ENCODE data around the gene LAMTOR3. TPM values are rescaled to one million over a fixed set of nuclear protein-coding genes. Genes with fewer than 3 reads are reported as not detected.

Gene LAMTOR3
- total RNA-seq, 1 donor from 2014 or later, result 96.7 TPM

DNA sequence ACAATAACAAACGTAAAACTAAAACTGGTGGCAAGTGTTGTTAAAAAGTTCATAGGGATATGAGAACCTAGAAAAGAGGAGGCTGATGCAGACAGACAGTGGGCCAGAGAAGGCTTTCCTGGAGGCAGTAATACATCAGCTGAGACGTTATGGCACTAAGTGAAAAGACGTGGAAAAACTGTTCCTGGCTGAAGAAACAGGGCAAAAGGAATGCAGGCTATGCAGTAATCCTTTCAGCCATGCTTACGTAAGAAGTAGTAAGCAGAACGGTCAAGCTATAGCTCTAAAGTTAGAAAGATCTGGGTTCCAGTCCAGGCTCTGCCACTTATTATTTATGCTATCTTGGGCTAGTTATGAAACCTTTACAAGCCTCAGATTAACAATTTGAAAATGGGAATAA, 6.4 kb downstream of the LAMTOR3 start:
- no peaks in the 10 kb centered on the region for H3K9me3 ChIP-seq (ENCODE audit: low read depth)
- no peaks in the 10 kb centered on the region for H3F3A ChIP-seq (ENCODE audit: low read depth)
- H3K27me3 ChIP-seq, result no peaks in the 10 kb centered on the region
- Mint-ChIP-seq H3K27ac (peak overlapping the region; percentile 36), H3K9me3 (no peaks in the 10 kb centered on the region), H3K4me1 (peaks cover 3% of the 10 kb centered on the region), H3K27me3 (ENCODE audit: insufficient read depth, low read depth) (no peaks in the 10 kb centered on the region), H3K36me3 (no peaks in the 10 kb centered on the region), H3K4me3 (no peak overlapping the region)
- no peak overlapping the region for H3K4me3 ChIP-seq
- H4K20me1 ChIP-seq (ENCODE audit: low read depth), result no peaks in the 10 kb centered on the region
- peaks cover 3% of the 10 kb centered on the region for H3K36me3 ChIP-seq
- no peak overlapping the region for H3K27ac ChIP-seq
- H3K79me2 ChIP-seq (ENCODE audit: low read depth), result peaks cover 16% of the 10 kb centered on the region
- H2AFZ ChIP-seq (replicated peaks), result no peak overlapping the region
- peak; percentile 19 for DNase-seq (ENCODE audit: low spot score)
- no peaks in the 10 kb centered on the region for H3K4me1 ChIP-seq
- TF ChIP-seq, protein P1, sequence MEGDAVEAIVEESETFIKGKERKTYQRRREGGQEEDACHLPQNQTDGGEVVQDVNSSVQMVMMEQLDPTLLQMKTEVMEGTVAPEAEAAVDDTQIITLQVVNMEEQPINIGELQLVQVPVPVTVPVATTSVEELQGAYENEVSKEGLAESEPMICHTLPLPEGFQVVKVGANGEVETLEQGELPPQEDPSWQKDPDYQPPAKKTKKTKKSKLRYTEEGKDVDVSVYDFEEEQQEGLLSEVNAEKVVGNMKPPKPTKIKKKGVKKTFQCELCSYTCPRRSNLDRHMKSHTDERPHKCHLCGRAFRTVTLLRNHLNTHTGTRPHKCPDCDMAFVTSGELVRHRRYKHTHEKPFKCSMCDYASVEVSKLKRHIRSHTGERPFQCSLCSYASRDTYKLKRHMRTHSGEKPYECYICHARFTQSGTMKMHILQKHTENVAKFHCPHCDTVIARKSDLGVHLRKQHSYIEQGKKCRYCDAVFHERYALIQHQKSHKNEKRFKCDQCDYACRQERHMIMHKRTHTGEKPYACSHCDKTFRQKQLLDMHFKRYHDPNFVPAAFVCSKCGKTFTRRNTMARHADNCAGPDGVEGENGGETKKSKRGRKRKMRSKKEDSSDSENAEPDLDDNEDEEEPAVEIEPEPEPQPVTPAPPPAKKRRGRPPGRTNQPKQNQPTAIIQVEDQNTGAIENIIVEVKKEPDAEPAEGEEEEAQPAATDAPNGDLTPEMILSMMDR (IDR thresholded peaks at IDR 0.05), result no peak
- TF ChIP-seq EZH2 (IDR thresholded peaks at IDR 0.05), result no peak
- TF ChIP-seq EZH2phosphoT487 (IDR thresholded peaks at IDR 0.05), result no peak
- H3K4me2 ChIP-seq, result no peak overlapping the region
- H3K9ac ChIP-seq, result no peak overlapping the region

DNA sequence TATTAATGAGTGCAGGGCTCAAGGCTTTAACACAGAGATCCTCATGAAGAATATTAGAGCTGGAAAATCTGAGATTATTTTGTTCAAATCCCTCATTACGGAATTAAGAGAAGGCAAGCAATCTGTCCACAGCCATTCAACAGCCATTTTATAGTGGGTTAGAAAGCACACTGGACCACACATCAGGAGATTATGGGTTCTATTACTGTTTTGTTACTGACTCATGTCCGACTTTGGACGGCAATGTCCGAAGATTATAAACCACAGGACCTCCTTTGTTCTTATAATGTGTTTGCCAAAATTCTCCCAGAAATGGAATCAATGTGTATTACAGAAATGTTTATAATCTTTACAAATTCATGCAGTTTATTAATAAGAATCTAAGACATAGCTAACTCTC, 8.1 kb downstream of the LAMTOR3 start:
- no peak overlapping the region for H3K4me2 ChIP-seq

DNA sequence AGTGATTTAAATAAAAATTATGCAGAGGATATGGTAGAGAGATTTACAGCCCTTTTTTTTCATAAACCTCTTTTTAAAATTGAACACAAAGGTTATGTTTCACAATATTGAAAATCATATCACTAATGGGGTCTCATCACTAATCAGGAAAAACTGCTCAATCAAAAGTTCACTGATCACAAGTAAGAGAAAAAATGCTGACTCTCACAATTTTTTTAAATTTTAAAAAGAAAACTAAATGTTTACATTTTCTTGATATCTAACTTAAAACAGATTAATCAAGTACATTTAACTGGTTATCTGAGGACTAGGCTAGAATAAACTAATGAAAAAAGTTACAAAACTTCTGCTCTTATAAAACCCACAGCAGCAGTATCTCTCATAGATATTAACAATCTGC, 8.5 kb downstream of the LAMTOR3 start:
- Histone ChIP-seq H3K9me3 (ENCODE audit: low read depth) (no peaks in the 10 kb centered on the region), H3K4me2 (no peak overlapping the region), H4K20me1 (ENCODE audit: low read depth) (no peaks in the 10 kb centered on the region), H3K36me3 (peaks cover 3% of the 10 kb centered on the region), H3K79me2 (ENCODE audit: low read depth) (no peaks in the 10 kb centered on the region), H3K9ac (no peak overlapping the region), H3K4me1 (no peaks in the 10 kb centered on the region), H3F3A (ENCODE audit: low read depth) (no peaks in the 10 kb centered on the region), H3K27ac (no peak overlapping the region), H3K27me3 (no peaks in the 10 kb centered on the region), H3K4me3 (no peak overlapping the region), H2AFZ (replicated peaks) (no peak overlapping the region)
- H3K4me1 Mint-ChIP-seq, result peaks cover 3% of the 10 kb centered on the region
- no peaks in the 10 kb centered on the region for H3K27me3 Mint-ChIP-seq (ENCODE audit: insufficient read depth, low read depth)
- H3K4me3 Mint-ChIP-seq, result no peak overlapping the region
- DNase-seq (ENCODE audit: low spot score), result no peak
- H3K27ac Mint-ChIP-seq, result no peak overlapping the region
- H3K36me3 Mint-ChIP-seq, result peaks cover 1% of the 10 kb centered on the region
- H3K9me3 Mint-ChIP-seq, result no peaks in the 10 kb centered on the region
- no peak for TF ChIP-seq EZH2phosphoT487 (IDR thresholded peaks at IDR 0.05)
- TF ChIP-seq, protein P1 (IDR thresholded peaks at IDR 0.05), result no peak
- no peak for TF ChIP-seq EZH2 (IDR thresholded peaks at IDR 0.05)

More for the DNA sequence above, 8.1 kb downstream of the LAMTOR3 start:
- no peak overlapping the region for H3K4me3 Mint-ChIP-seq
- Histone ChIP-seq H3K4me3 (no peak overlapping the region), H3K36me3 (peaks cover 3% of the 10 kb centered on the region), H3K27ac (no peak overlapping the region), H3K27me3 (no peaks in the 10 kb centered on the region), H4K20me1 (ENCODE audit: low read depth) (no peaks in the 10 kb centered on the region), H3K9me3 (ENCODE audit: low read depth) (no peaks in the 10 kb centered on the region), H3K9ac (no peak overlapping the region), H3K79me2 (ENCODE audit: low read depth) (no peaks in the 10 kb centered on the region), H2AFZ (replicated peaks) (no peak overlapping the region), H3F3A (ENCODE audit: low read depth) (no peaks in the 10 kb centered on the region), H3K4me1 (no peaks in the 10 kb centered on the region)
- no peak overlapping the region for H3K27ac Mint-ChIP-seq
- H3K27me3 Mint-ChIP-seq (ENCODE audit: insufficient read depth, low read depth), result no peaks in the 10 kb centered on the region
- no peak for DNase-seq (ENCODE audit: low spot score)
- TF ChIP-seq EZH2phosphoT487 (IDR thresholded peaks at IDR 0.05), result no peak
- TF ChIP-seq, protein P1 (IDR thresholded peaks at IDR 0.05), result no peak
- no peak for TF ChIP-seq EZH2 (IDR thresholded peaks at IDR 0.05)
- H3K9me3 Mint-ChIP-seq, result no peaks in the 10 kb centered on the region
- peaks cover 3% of the 10 kb centered on the region for H3K4me1 Mint-ChIP-seq
- peaks cover 1% of the 10 kb centered on the region for H3K36me3 Mint-ChIP-seq

All from neural progenitor cell (in vitro differentiated cells).